CD4-positive, alpha-beta T cell (primary cell): ENCODE measurements around the gene GSE1. TPM values are rescaled to one million over a fixed set of nuclear protein-coding genes. Genes with fewer than 3 reads are reported as not detected.

ENCODE experiments used
- ATAC-seq: fragments of 200-7000 bp; cut with Tn5 transposase; one replicate; pipeline ENCODE4 v1.10.0; 2022; ENCODE audit warnings: mild to moderate bottlenecking; ENCODE audit not compliant: poor library complexity
- CTCF ChIA-PET: fragments of 350-600 bp; sonication (Branson Sonifier 250); formaldehyde crosslinking; loops from one replicate; lab custom pipeline; 2021; ENCODE audit warnings: antibody characterized with exemption, inconsistent platforms; lab: Charles Lee
- POLR2A ChIA-PET: fragments of 350-600 bp; sonication (Branson Sonifier 250); formaldehyde crosslinking; loops from one replicate; lab custom pipeline; 2021; ENCODE audit warnings: antibody characterized with exemption, inconsistent platforms; lab: Charles Lee
- DNase-seq, 14 experiments: peaks; one replicate each; pipeline ENCODE4 v3.0.0-alpha.2; 2013 to 2020; ENCODE audit warnings: mixed read lengths in 2 of 14
- H3K27ac ChIP-seq, 2 donors: one replicate each; pipeline versions ENCODE4 v1.5.1 to v1.7.0; 2013; ENCODE audit warnings: low read length in 2 of 2, low read depth in 1 of 2, mild to moderate bottlenecking in 1 of 2
- H3K27me3 ChIP-seq, 2 experiments: 1 replicate in 1 of 2; 2 replicates in 1 of 2; pipeline versions ENCODE4 v1.6.1 to v1.7.0; 2013; ENCODE audit warnings: low read length in 2 of 2, control low read depth in 1 of 2, mild to moderate bottlenecking in 1 of 2, moderate library complexity in 1 of 2; ENCODE audit not compliant: insufficient read depth in 2 of 2, control insufficient read depth in 1 of 2
- H3K36me3 ChIP-seq: one replicate; pipeline ENCODE4 v1.6.1; 2013; ENCODE audit warnings: low read length, control low read depth; ENCODE audit not compliant: insufficient read depth
- H3K4me1 ChIP-seq: one replicate; pipeline ENCODE4 v1.6.1; 2013; ENCODE audit warnings: low read length, control low read depth; ENCODE audit not compliant: insufficient read depth
- H3K4me3 ChIP-seq: one replicate; pipeline ENCODE4 v1.5.1; 2013; ENCODE audit warnings: mild to moderate bottlenecking, low read length, moderate library complexity
- H3K9me3 ChIP-seq, 2 experiments: 1 replicate in 1 of 2; 2 replicates in 1 of 2; pipeline versions ENCODE4 v1.6.1 to v1.7.0; 2013; ENCODE audit warnings: low read length in 2 of 2, mild to moderate bottlenecking in 2 of 2, control low read depth in 1 of 2, moderate library complexity in 1 of 2; ENCODE audit not compliant: control insufficient read depth in 1 of 2, insufficient read depth in 1 of 2
- H3K27ac Mint-ChIP-seq: one replicate; pipeline ENCODE4 v1.8.0; 2020; ENCODE audit warnings: mixed read lengths
- H3K27me3 Mint-ChIP-seq: one replicate; pipeline ENCODE4 v1.8.0; 2021; ENCODE audit warnings: mixed read lengths
- H3K36me3 Mint-ChIP-seq: one replicate; pipeline ENCODE4 v1.8.0; 2021; ENCODE audit warnings: low read depth, mixed read lengths
- H3K4me1 Mint-ChIP-seq: one replicate; pipeline ENCODE4 v1.8.0; 2021; ENCODE audit warnings: low read depth, mixed read lengths
- H3K4me3 Mint-ChIP-seq: one replicate; pipeline ENCODE4 v1.8.0; 2020; ENCODE audit warnings: mild to moderate bottlenecking, mixed read lengths
- H3K9me3 Mint-ChIP-seq: one replicate; pipeline ENCODE4 v1.8.0; 2020; ENCODE audit warnings: mixed read lengths
- CTCF ChIP-seq: fragments of 200-600 bp; IDR thresholded peaks from one replicate; pipeline ENCODE4 v1.8.0; 2022; ENCODE audit warnings: antibody characterized with exemption, mild to moderate bottlenecking
- intact Hi-C, 2 experiments: fragments of 100-400 bp; cut with DNase I in 1 of 2; cut with micrococcal nuclease in 1 of 2; formaldehyde crosslinking; loops; one replicate each; pipeline versions ENCODE4 v1.15.1 to v1.9.0; 2023 to 2025; cut with DNase I, micrococcal nuclease
- total RNA-seq, 174 experiments: library from RNA in 2 of 174; stranded (reverse) in 2 of 174; gene quantifications; one replicate each; pipeline ENCODE4 v1.2.3 and lab custom pipeline; 2021 to 2026

GSE1 gene
- total RNA-seq, 2 experiments from 2014 or later = 11.7 to 13.7 TPM

- Histone ChIP-seq H3K27me3 (no peaks in the 10 kb centered on the region), H3K9me3 (no peaks in the 10 kb centered on the region), H3K4me3 (no peak overlapping the region), H3K27ac (no peak overlapping the region), H3K4me1 (no peaks in the 10 kb centered on the region), H3K36me3 (peaks cover 63% of the 10 kb centered on the region)
- no peaks in the 10 kb centered on the region for H3K4me1 Mint-ChIP-seq
- no peak overlapping the region for H3K4me3 Mint-ChIP-seq
- ATAC-seq = no peak
- DNase-seq = no peak
- no peak for TF ChIP-seq CTCF
- no peak overlapping the region for H3K27ac Mint-ChIP-seq
- CTCF ChIA-PET = no interaction called here
- peaks cover 34% of the 10 kb centered on the region for H3K36me3 Mint-ChIP-seq
- POLR2A ChIA-PET = interaction anchor here (0.6 kb wide), 1 partner anchor 28 kb away, joined by 3 read pairs; no protein-coding TSS in a partner anchor
- intact Hi-C loops = loop anchor here in 1 of 2 experiments (2.0 to 5.0 kb wide), 2 partner anchors 59 to 101 kb away; no protein-coding TSS in a partner anchor
- H3K9me3 Mint-ChIP-seq = no peaks in the 10 kb centered on the region
- no peaks in the 10 kb centered on the region for H3K27me3 Mint-ChIP-seq
These were observed 44.9 kb downstream of the GSE1 start for GRCh38 chr16:85657996-85658395.

GRCh38 chr16:85658504-85659326 is 45.6 kb downstream of the GSE1 start:
- no peak overlapping the region for H3K27ac Mint-ChIP-seq
- H3K9me3 Mint-ChIP-seq = no peaks in the 10 kb centered on the region
- intact Hi-C loops = loop anchor here (1.0 to 5.0 kb wide), 3 partner anchors 59 to 100 kb away; no protein-coding TSS in a partner anchor
- H3K4me1 Mint-ChIP-seq = no peaks in the 10 kb centered on the region
- TF ChIP-seq CTCF = no peak
- Histone ChIP-seq H3K4me1 (no peaks in the 10 kb centered on the region), H3K36me3 (peaks cover 70% of the 10 kb centered on the region), H3K27ac (no peak overlapping the region), H3K4me3 (no peak overlapping the region), H3K27me3 (no peaks in the 10 kb centered on the region), H3K9me3 (no peaks in the 10 kb centered on the region)
- CTCF ChIA-PET = interaction anchor here (1.7 kb wide), 1 partner anchor 9 kb away, joined by 4 read pairs; no protein-coding TSS in a partner anchor
- peaks cover 38% of the 10 kb centered on the region for H3K36me3 Mint-ChIP-seq
- POLR2A ChIA-PET = no interaction called here
- no peak overlapping the region for H3K4me3 Mint-ChIP-seq
- no peaks in the 10 kb centered on the region for H3K27me3 Mint-ChIP-seq
- DNase-seq = no peak
- no peak for ATAC-seq

GRCh38 chr16:85659336-85659735 is 46.2 kb downstream of the GSE1 start:
- Histone ChIP-seq H3K9me3 (no peaks in the 10 kb centered on the region), H3K36me3 (peaks cover 70% of the 10 kb centered on the region), H3K4me3 (no peak overlapping the region), H3K4me1 (no peaks in the 10 kb centered on the region), H3K27me3 (no peaks in the 10 kb centered on the region), H3K27ac (no peak overlapping the region)
- ATAC-seq (no peak), DNase-seq (no peak)
- H3K4me3 Mint-ChIP-seq = no peak overlapping the region
- H3K27me3 Mint-ChIP-seq = no peaks in the 10 kb centered on the region
- intact Hi-C loops = loop anchor here (1.0 to 5.0 kb wide), 3 partner anchors 58 to 99 kb away; no protein-coding TSS in a partner anchor
- no peak overlapping the region for H3K27ac Mint-ChIP-seq
- no peaks in the 10 kb centered on the region for H3K4me1 Mint-ChIP-seq
- CTCF ChIA-PET = interaction anchor here (1.7 kb wide), 1 partner anchor 9 kb away, joined by 4 read pairs; no protein-coding TSS in a partner anchor
- POLR2A ChIA-PET = no interaction called here
- H3K9me3 Mint-ChIP-seq = no peaks in the 10 kb centered on the region
- TF ChIP-seq CTCF = no peak
- H3K36me3 Mint-ChIP-seq = peaks cover 44% of the 10 kb centered on the region
